HEK293T (cell line): ENCODE data around the gene CLEC17A.

Experiments used
- CTCF ChIA-PET: fragments of 350-600 bp; formaldehyde crosslinking; extraction: SDS; loops from one replicate; lab custom pipeline; 2021; ENCODE audit warnings: antibody characterized with exemption, inconsistent platforms; lab: Yijun Ruan, JAX
- POLR2A ChIA-PET: fragments of 350-600 bp; formaldehyde crosslinking; extraction: SDS; loops from one replicate; lab custom pipeline; 2020; ENCODE audit warnings: antibody characterized with exemption, inconsistent platforms; lab: Yijun Ruan, JAX
- DNase-seq: peaks from one replicate; pipeline ENCODE4 v3.0.0; 2012; ENCODE audit warnings: mixed read lengths; ENCODE audit errors: extremely low spot score
- ARNT ChIP-seq: fragments of 450-650 bp; IDR thresholded peaks from 2 replicates; pipeline ENCODE4 v1.6.1; 2017; ENCODE audit warnings: mild to moderate bottlenecking
- BHLHE40 ChIP-seq: fragments of 450-650 bp; IDR thresholded peaks from 2 replicates; pipeline ENCODE4 v1.6.1; 2016; ENCODE audit warnings: mild to moderate bottlenecking, moderate library complexity, borderline replicate concordance
- CTBP1 ChIP-seq: fragments of 450-650 bp; IDR thresholded peaks from 2 replicates; pipeline ENCODE4 v1.6.1; 2016; ENCODE audit warnings: borderline replicate concordance
- ELF4 ChIP-seq: fragments of 450-650 bp; IDR thresholded peaks from 2 replicates; pipeline ENCODE4 v1.6.1; 2017; ENCODE audit warnings: antibody characterized with exemption
- FOXA1 ChIP-seq: fragments of 450-650 bp; IDR thresholded peaks from 2 replicates; pipeline ENCODE4 v1.6.1; 2016; ENCODE audit warnings: mild to moderate bottlenecking
- FOXK2 ChIP-seq: fragments of 450-650 bp; IDR thresholded peaks from 2 replicates; pipeline ENCODE4 v1.6.1; 2016; ENCODE audit warnings: mild to moderate bottlenecking
- FOXM1 ChIP-seq: fragments of 450-650 bp; IDR thresholded peaks from 2 replicates; pipeline ENCODE4 v1.6.1; 2017; ENCODE audit warnings: mild to moderate bottlenecking, borderline replicate concordance
- HDGF ChIP-seq: fragments of 450-650 bp; IDR thresholded peaks from 2 replicates; pipeline ENCODE4 v1.6.1; 2017; ENCODE audit warnings: antibody characterized with exemption, borderline replicate concordance
- L3MBTL2 ChIP-seq: fragments of 450-650 bp; conservative IDR thresholded peaks from 2 replicates; pipeline ENCODE4 v1.6.1; 2016; ENCODE audit warnings: mild to moderate bottlenecking
- LEF1 ChIP-seq: fragments of 450-650 bp; IDR thresholded peaks from 2 replicates; pipeline ENCODE4 v1.6.1; 2017; ENCODE audit warnings: mild to moderate bottlenecking, borderline replicate concordance
- NFRKB ChIP-seq: fragments of 450-650 bp; IDR thresholded peaks from 2 replicates; pipeline ENCODE4 v1.6.1; 2016; ENCODE audit warnings: mild to moderate bottlenecking, moderate library complexity
- SP1 ChIP-seq: fragments of 450-650 bp; IDR thresholded peaks from 2 replicates; pipeline ENCODE4 v1.6.1; 2017
- SUZ12 ChIP-seq: fragments of 450-650 bp; IDR thresholded peaks from 2 replicates; pipeline ENCODE4 v1.6.1; 2016; ENCODE audit warnings: mild to moderate bottlenecking
- TARDBP ChIP-seq: fragments of 450-650 bp; IDR thresholded peaks from 2 replicates; pipeline ENCODE4 v1.6.1; 2016
- ZNF384 ChIP-seq: fragments of 450-650 bp; IDR thresholded peaks from 2 replicates; pipeline ENCODE4 v1.6.1; 2016
- TF ChIP-seq, protein P1 (sequence below): fragments of 450-650 bp; IDR thresholded peaks from 2 replicates; pipeline ENCODE4 v1.6.1; 2016

Gene CLEC17A

DNA sequence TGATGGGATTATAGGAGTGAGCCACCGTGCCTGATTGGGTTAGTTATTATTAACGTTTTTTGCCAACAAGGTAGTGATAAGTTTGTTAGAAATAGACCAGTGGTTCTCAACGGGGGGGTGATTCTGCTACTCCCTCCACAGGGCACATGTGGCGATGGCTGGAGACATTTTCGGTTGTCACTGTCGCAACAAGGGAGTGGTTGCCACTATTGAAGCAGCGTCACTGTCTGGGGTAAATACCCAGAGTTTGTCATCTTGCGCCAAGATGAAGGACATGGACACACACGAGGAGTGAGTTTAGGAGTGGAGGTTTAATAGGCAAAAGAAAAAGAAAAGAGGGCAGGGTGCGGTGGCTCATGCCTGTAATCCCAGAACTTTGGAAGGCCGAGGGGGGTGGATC is 72.8 kb downstream of the CLEC17A start:
- POLR2A ChIA-PET: no interaction called here

DNA sequence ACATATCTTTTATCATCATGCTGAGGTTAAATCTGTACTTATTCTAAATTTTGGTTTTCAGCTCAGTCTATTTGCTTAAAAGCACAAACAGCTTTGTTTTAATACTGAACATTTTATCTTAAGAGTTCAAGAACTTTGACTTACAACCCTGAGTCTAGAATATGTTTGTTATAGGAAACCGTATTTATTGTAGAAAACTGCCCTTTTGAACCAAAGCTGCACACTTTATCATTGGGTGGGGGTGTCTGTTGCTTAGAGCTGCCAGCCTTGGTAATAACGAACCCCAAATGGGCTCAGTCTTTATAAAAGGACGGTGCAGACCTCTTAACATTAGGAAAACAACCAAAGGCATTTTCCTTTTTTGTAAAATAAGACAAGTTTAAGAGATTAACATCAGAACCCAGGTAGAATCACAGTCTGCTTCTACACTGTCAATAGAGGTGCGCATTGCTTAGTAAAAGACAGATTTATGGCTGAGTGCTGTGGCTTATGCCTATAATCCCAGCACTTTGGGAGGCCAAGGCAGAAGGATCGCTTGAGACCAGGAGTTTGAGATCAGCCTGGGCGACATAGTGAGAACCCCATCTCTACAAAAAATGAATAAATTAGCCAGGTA is 77.1 kb downstream of the CLEC17A start:
- no peak for TF ChIP-seq NFRKB
- no peak for TF ChIP-seq FOXA1
- TF ChIP-seq ZNF384: no peak
- TF ChIP-seq SUZ12: no peak
- no peak for TF ChIP-seq BHLHE40
- TF ChIP-seq TARDBP: no peak
- no peak for TF ChIP-seq LEF1
- TF ChIP-seq HDGF: no peak
- TF ChIP-seq ELF4: no peak
- TF ChIP-seq, protein P1, sequence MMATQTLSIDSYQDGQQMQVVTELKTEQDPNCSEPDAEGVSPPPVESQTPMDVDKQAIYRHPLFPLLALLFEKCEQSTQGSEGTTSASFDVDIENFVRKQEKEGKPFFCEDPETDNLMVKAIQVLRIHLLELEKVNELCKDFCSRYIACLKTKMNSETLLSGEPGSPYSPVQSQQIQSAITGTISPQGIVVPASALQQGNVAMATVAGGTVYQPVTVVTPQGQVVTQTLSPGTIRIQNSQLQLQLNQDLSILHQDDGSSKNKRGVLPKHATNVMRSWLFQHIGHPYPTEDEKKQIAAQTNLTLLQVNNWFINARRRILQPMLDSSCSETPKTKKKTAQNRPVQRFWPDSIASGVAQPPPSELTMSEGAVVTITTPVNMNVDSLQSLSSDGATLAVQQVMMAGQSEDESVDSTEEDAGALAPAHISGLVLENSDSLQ: no peak
- no peak for TF ChIP-seq ARNT
- no peak for TF ChIP-seq CTBP1
- TF ChIP-seq FOXK2: no peak
- TF ChIP-seq FOXM1: no peak
- no peak for TF ChIP-seq L3MBTL2
- no peak for TF ChIP-seq SP1
- no peak for DNase-seq
- CTCF ChIA-PET: no interaction called here
- POLR2A ChIA-PET: no interaction called here

More for the DNA sequence above, 72.8 kb downstream of the CLEC17A start:
- TF ChIP-seq BHLHE40: no peak
- CTCF ChIA-PET: no interaction called here
- no peak for DNase-seq

DNA sequence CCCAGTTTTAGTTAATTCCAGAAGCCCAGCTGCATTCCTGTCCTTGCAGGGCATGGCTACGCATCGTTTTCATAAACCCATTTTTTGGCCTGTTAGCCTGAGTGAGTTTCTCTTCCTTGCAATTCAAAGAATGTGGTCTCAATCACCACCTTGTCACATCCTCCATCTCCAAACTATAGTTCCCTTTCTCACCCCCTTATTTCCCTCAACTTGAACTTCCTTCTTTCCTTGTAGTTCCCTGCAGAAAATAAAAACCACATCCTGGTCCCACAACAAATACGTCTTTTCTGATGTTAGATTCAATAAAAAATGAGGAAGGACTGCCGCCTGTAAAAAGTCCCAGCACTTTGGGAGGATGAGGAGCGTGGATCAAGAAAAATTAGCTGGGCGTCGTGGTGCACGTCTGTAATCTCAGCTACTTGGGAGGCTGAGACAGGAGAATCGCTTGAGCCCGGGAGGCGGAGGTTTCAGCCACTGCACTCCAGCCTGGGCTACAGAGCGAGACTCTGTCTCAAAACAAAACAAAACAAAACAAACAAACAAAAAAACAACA is 78.6 kb downstream of the CLEC17A start:
- TF ChIP-seq HDGF (no peak), SUZ12 (no peak), ARNT (no peak), L3MBTL2 (no peak), SP1 (no peak), CTBP1 (no peak), FOXK2 (no peak), LEF1 (no peak), FOXM1 (no peak)
- TF ChIP-seq, protein P1: no peak
- DNase-seq: no peak
- CTCF ChIA-PET: no interaction called here
- POLR2A ChIA-PET: no interaction called here
